NCI-H526 treated with DMSO at 0.1 percent for 48 hours (cell line): ENCODE results near the gene RXFP4.
"Not testable (repeated sequence)": the region's sequence is repeated elsewhere in the genome, so short reads cannot be mapped to it uniquely, and the experiment has no call there.

ENCODE experiments used
- DNase-seq: peaks from one replicate; lab custom pipeline; 2025; lab: John Stamatoyannopoulos, UW

Gene RXFP4

DNA sequence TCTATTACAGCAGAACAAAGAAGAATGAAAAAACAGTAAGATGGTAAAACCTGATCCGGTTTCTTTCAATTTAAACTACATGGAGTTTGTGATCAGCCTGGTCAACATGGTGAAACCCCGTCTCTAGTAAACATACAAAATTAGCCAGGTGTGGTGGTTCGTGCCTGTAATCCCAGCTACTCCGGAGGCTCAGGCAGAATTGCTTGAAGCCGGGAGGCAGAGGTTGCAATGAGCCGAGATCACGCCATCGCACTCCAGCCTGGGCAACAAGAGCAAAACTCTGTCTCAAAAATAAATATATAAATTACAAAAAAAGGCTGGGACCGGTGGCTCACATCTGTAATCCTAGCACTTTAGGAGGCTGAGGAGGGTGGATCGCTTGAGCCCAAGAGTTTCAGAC is 10.7 kb upstream of the RXFP4 start:
- DNase-seq = not testable (repeated sequence)

DNA sequence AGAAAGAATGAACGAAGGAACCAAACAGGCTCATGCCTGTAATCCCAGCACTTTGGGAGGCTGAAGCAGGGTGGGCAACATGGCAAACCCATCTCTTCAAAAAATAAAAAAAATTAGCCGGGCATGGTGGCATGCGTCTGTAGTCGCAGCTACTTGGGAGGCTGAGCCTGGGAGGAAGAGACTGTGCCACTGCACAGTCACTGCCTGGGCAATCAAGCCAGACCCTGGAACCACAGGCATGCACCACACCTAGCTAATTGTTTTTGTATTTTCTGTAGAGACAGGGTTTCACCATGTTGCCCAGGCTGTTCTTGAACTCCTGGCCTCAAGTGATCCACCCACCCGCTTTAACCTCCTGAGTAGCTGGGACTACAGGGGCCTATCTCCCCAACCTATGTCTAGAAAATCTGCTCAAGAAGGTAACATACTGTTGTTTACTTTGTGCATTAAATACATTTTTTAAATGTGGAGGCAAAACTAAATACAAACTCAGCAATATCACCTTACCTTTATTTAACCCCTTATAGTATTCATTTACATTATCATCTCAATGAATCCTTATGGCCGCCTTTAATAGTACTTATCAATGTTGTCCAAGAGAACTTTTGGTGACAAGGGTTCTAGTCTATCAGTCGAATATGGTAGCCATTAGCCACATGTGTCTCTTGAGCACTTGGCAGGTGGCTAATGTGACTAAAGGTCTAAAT is 10.0 kb upstream of the RXFP4 start:
- no peak for DNase-seq

DNA sequence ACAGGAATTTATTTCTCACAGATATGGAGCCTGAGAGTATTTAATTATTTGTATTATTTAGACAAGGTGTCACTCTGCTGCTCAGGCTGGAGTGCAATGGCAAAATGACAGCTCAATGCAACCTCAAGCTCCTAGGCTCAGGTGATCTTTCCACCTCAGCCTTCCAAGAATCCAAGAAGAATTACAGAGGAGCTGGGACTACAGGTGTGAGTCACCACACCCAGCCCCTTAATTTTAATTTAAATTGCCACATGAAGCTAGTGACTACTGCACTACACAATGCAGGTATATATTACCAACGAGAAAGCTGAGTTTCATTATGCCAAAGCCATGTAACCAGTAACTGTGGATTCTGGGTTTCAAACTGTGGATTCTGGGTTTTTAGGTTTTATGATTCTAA is 9.4 kb upstream of the RXFP4 start:
- DNase-seq = no peak

DNA sequence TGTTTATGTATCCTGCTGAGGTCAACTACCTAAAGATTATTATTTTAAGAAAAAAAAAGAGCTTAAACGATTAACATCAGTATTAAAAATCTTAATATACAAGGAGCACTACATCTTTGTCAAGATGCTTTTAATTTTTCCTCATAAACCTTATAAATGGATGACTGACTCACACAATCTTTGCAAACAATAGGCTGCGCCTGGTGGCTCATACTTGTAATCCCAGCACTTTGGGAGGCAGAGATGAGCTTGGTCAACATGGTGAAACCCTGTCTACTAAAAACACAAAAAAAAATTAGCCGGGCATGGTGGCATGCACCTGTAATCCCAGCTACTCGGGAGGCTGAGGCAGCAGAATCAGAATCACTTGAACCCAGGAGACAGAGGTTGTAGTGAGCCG is 9.0 kb upstream of the RXFP4 start:
- no peak for DNase-seq

DNA sequence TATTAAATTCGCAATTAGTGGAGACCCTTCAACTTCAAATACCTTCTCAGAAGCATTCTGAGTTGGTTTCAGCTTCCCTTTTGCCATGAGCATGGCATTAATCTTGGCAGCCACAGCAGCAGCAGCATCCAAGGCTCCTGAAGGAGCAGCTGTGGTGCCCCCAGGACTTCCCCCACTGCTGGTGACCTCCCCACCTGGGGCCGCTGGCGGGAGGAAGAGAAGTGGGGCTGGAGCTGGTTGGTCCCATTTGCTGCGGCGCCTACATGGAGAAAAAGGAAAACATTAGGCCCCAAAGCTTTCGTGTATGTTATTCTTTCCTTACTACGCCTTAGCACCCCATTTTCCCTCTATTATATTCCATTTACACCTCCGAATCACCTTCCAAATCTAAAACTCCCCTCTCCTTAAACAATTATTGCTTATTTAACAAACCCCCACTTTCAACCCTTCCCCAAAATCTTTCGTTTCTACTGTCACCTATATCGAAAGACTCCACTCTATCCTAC is 7.8 kb upstream of the RXFP4 start:
- no peak for DNase-seq

- DNase-seq = peak; percentile 100
These were observed 7.1 kb upstream of the RXFP4 start, which contains the start of gene KHDC4 for GRCh38 chr1:155934097-155934935. Gene KHDC4 (minus strand): TSS chr1:155934413. CDS start chr1:155934373, 40 bp downstream.

DNA sequence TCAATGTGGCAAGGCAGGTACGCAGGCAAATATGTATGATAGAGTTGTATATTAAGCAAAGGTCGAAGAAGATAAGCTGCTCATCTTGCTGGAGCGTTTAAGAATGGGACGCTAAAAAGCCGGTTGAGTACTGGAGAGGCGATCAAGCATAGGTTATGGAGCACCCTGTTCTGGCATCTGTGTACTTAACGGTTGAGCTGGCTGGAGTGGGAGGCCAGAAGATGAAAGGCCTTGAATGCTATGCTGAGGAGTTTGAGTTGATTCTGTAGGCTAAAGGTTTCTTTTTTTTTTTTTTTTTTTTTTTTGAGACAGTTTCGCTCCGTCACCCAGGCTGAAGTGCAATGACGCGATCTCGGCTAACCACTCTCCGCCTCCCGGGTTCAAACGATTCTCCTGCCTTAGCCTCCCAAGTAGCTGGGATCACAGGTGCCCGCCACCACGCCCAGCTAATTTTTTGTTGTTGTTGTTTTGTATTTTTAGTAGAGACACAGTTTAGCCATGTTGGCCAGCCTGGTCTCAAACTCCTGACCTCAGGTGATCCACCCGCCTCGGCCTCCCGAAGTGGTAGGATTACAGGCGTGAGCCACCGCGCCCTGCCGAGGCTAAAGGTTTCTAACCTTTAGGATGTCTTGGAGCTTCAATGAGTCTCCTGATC is 6.4 kb upstream of the RXFP4 start:
- peak; percentile 67 for DNase-seq

GRCh38 chr1:155938220-155938627 is 3.2 kb upstream of the RXFP4 start:
- peak; percentile 75 for DNase-seq

DNA sequence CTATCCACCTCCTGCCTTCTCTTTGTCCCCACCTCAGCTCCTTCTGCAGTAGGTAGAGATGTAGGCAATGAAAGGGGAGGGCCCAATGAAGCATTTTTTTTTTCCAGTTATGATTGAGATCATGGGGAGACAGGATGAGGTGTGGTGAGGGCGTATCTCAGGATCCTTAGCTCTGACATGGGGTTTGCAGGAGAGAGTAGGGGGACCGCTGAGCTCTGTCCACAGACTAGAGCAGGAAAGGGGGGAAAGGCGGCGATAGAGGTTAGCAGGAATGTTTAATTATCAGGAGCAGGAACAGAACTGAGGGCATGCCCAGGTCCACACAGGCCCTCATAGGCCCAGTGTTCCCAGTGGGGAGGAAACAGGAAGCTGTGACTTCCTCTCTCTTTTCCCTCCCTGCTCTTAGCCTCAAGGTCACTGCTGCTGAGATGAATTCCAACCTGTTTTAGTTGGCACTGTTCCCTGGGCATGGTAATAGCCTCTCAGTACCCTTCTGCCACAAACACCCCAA is 901 bp upstream of the RXFP4 start:
- no peak for DNase-seq

- DNase-seq = no peak
These were observed 550 bp downstream of the RXFP4 start for GRCh38 chr1:155941845-155942531.

DNA sequence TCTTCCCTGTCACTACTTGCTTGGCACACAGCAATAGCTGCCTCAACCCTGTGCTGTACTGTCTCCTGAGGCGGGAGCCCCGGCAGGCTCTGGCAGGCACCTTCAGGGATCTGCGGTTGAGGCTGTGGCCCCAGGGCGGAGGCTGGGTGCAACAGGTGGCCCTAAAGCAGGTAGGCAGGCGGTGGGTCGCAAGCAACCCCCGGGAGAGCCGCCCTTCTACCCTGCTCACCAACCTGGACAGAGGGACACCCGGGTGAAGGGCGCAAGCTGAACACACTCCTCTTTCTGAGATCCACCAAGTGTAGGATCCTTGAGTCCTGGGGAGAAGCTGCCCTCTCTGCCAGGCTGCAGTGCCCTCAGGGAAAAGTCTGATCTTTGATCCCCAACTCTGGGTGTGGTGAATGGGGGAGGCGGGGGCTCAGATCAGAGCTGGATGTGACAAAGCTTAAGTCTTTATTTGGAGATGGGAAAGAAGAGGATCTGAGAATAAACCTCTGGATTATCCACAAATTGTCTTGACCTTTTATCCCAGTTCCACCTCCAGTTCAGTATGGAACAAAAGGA is 1.2 kb downstream of the RXFP4 start:
- no peak for DNase-seq

DNA sequence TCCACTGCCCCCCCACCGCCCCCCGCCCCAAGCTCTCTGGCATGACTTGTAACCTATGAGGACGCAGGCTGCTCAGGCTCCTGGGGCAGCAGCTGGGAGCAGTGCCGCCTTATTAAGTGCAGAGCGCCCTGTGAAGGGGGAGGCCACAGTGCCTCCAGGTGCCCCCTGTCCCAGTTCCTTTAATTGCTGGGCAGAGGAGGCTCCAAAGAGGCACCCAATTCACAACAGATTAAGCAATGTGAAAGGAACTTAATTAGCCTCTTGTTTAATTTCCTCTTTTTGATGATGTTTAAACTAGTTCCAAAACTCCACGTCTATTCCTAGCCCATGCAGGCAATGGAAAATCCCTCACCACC is 3.0 kb downstream of the RXFP4 start:
- no peak for DNase-seq

DNA sequence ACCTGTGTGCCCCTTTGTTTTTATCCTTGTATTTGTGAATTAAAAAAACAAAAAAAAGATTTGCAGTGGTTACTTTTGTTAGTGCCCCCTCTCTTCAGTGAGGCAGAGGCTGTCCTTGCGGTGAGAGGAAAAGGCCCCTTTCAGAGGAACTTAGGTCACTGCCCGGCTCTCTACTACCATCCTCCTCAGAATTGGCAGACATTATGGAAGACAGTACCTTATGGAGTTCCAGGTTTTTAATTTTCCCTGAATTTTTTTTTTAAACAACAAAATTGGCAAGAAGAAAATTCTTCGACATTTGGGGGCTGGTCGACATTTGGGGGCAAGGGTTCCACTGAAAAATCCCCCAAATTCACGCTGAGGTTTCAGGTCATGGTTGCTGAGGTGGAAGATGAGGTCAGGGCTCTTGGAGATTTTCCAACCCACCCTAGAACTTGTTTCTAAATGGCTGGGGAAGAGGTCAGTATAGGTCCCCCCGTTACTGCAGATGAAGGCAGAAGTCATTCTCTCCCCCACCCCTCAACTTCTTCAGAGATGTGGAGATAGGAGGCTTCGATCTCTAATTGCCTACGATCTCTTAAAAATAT is 5.3 kb downstream of the RXFP4 start:
- no peak for DNase-seq

DNA sequence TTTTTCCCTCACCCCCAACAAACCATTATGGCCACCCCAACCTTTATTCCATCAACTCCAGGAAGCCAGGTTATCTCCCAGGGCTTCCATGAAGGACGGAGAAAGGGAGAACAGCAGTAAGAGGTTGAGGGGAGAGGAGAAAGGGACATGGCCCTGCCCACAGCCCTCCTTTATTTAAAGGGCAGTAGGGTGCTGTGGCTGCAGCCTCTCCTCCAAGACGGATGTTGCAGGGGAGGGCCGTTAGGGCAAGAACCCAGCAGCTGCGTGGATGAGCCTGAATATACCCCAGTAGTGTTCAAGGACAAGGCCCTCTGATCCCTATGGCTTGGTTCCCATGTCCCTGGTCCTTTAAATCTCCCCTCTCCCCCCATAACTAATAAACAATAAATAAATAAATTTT is 5.9 kb downstream of the RXFP4 start:
- DNase-seq = no peak

DNA sequence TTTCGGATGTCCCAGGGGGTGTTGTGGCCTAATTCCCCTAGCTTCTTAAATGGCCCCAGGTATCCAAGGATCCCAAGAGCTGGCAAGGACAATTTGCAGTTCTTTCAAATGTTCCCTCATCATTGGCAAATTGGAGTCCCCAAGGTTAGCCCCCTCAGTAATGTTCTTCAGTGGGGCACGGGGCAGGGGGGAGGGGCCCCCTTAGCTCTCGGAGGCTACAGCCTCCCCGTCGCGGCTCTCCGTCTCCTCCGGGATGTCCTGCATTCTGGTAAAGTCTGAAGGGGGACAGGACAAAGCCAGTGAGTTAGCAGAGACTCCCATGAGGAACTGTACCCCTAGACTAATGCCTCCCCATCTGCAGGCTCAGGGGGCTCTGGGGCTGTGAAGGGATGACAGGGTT is 6.3 kb downstream of the RXFP4 start:
- no peak for DNase-seq

GRCh38 chr1:155950829-155951228 is 9.4 kb downstream of the RXFP4 start:
- DNase-seq = no peak

GRCh38 chr1:155951753-155952504 is 10.5 kb downstream of the RXFP4 start:
- DNase-seq = no peak

DNA sequence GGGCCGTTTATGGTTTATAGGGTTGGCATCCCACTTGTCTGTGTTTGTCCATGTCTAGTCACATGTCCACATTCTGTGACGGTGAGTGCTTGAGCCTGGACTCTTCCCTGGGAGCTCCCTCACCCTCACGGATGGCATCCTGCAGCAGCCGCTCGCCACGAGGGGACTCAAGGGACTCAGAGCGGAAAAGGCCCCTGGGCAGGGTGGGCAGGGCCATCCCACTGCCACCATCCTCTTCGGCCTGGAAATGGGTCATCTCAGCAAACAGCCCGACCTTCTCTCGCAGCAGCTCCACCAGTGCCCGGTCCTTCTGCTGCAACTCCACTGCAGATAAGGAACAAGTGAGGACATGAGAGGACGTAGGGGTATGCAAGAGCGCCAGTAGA is 11.1 kb downstream of the RXFP4 start:
- no peak for DNase-seq

GRCh38 chr1:155954645-155955044 is 13.2 kb downstream of the RXFP4 start:
- no peak for DNase-seq

- DNase-seq = no peak
These were observed 16.0 kb downstream of the RXFP4 start for GRCh38 chr1:155957411-155957915.
